Stimulated activated memory B cell treated with anti-CD40 and anti-IgM and Interleukin-4, amounts not matched to agents 10 μg/mL and 1 μg/mL and 100 μg/mL, for 72 hours (primary cell): ENCODE results near the gene REG3A.

ENCODE experiments used
- ATAC-seq: fragments of 150-1000 bp; cut with Tn5 transposase; 2 replicates; pipeline ENCODE4 v1.10.0; 2021
- H3K27ac Mint-ChIP-seq: one replicate; pipeline ENCODE4 v1.8.0; 2022; ENCODE audit warnings: mild to moderate bottlenecking, mixed read lengths
- H3K27me3 Mint-ChIP-seq: one replicate; pipeline ENCODE4 v1.8.0; 2022; ENCODE audit warnings: mixed read lengths
- H3K36me3 Mint-ChIP-seq: one replicate; pipeline ENCODE4 v1.8.0; 2022; ENCODE audit warnings: mixed read lengths
- H3K4me1 Mint-ChIP-seq: one replicate; pipeline ENCODE4 v1.8.0; 2022; ENCODE audit warnings: mixed read lengths
- H3K4me3 Mint-ChIP-seq: one replicate; pipeline ENCODE4 v1.8.0; 2022; ENCODE audit warnings: mild to moderate bottlenecking, moderate library complexity, mixed read lengths
- H3K9me3 Mint-ChIP-seq: one replicate; pipeline ENCODE4 v1.8.0; 2022; ENCODE audit warnings: mixed read lengths

The REG3A gene

GRCh38 chr2:79131687-79132086 is 27.9 kb downstream of the REG3A start:
- ATAC-seq, result no peak
- Mint-ChIP-seq H3K4me3 (no peak overlapping the region), H3K9me3 (peaks cover 3% of the 10 kb centered on the region), H3K27ac (no peak overlapping the region), H3K36me3 (no peaks in the 10 kb centered on the region), H3K4me1 (no peaks in the 10 kb centered on the region), H3K27me3 (no peaks in the 10 kb centered on the region)

DNA sequence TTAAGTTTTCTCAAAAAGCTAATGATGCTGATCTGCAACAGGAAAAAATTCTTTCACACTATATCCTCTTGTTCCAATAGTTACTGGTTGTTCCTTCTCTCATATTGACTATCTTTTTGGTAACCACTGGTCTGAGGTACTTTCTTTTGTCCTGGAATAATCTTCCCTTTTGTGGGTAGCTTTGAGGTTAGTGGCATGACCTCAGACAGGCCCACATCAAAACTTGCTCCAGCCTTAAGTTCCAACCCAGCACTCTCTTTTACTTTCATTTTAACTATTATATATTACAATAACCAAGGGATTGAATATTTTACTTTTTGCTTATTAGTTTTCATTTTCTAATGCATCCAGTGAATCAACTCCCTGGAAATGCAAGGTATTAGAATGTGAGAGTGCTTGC is 29.7 kb downstream of the REG3A start:
- Mint-ChIP-seq H3K27ac (no peak overlapping the region), H3K36me3 (no peaks in the 10 kb centered on the region), H3K27me3 (no peaks in the 10 kb centered on the region), H3K9me3 (peaks cover 3% of the 10 kb centered on the region), H3K4me3 (no peak overlapping the region), H3K4me1 (no peaks in the 10 kb centered on the region)
- ATAC-seq, result no peak

GRCh38 chr2:79129260-79129659 is 30.3 kb downstream of the REG3A start:
- peaks cover 3% of the 10 kb centered on the region for H3K9me3 Mint-ChIP-seq
- no peaks in the 10 kb centered on the region for H3K4me1 Mint-ChIP-seq

GRCh38 chr2:79128406-79128805 is 31.1 kb downstream of the REG3A start:
- H3K27ac Mint-ChIP-seq, result no peak overlapping the region
- H3K36me3 Mint-ChIP-seq, result no peaks in the 10 kb centered on the region
- no peak for ATAC-seq
- no peaks in the 10 kb centered on the region for H3K27me3 Mint-ChIP-seq
- H3K4me3 Mint-ChIP-seq, result no peak overlapping the region
- no peaks in the 10 kb centered on the region for H3K4me1 Mint-ChIP-seq
- H3K9me3 Mint-ChIP-seq, result peaks cover 3% of the 10 kb centered on the region

More at GRCh38 chr2:79129260-79129659, 30.3 kb downstream of the REG3A start:
- no peak for ATAC-seq
- Mint-ChIP-seq H3K27ac (no peak overlapping the region), H3K27me3 (no peaks in the 10 kb centered on the region), H3K36me3 (no peaks in the 10 kb centered on the region), H3K4me3 (no peak overlapping the region)

- Mint-ChIP-seq H3K9me3 (peaks cover 3% of the 10 kb centered on the region), H3K27ac (no peak overlapping the region), H3K4me3 (no peak overlapping the region), H3K27me3 (no peaks in the 10 kb centered on the region), H3K36me3 (no peaks in the 10 kb centered on the region), H3K4me1 (no peaks in the 10 kb centered on the region)
- no peak for ATAC-seq
These were observed 33.9 kb downstream of the REG3A start for GRCh38 chr2:79125721-79125985.

DNA sequence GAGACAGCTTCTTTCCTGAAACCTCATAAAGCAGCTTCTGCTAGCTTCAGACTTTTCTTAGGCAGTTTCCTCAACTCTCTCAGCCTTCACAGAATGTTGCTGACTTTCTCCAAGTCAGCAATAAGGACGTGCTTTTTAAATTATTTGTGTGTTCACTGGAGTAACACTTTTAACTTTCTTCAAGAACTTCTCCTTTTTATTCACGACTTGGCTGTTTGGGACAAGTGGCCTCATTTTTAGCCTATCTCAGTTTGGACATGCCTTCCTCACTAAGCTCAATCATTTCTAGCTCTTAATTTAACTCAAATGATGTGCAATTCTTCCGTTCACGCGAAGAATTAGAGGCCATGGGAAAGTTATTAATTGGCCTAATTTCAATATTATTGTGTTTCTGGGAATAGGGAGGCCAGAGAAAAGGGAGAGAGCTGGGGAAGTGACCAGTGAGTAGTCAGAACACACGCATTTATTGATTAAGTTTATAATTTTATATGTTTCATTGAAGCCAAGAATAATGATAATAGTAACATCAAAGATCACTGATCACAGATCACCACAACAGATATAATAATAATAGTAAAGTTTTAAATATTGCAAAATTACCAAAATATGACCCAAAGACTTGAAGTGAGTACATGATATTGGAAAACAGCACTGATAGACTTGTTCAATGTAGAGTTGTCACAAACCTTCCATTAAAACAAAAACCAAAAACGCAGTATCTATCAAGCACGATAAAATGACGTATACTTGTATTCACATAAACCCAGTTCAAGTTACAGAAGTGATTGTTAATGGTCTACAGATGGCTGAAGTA is 34.4 kb downstream of the REG3A start:
- H3K9me3 Mint-ChIP-seq, result peaks cover 3% of the 10 kb centered on the region
- no peak for ATAC-seq
- H3K4me1 Mint-ChIP-seq, result no peaks in the 10 kb centered on the region
- H3K27ac Mint-ChIP-seq, result no peak overlapping the region
- no peaks in the 10 kb centered on the region for H3K36me3 Mint-ChIP-seq
- no peaks in the 10 kb centered on the region for H3K27me3 Mint-ChIP-seq
- H3K4me3 Mint-ChIP-seq, result no peak overlapping the region

DNA sequence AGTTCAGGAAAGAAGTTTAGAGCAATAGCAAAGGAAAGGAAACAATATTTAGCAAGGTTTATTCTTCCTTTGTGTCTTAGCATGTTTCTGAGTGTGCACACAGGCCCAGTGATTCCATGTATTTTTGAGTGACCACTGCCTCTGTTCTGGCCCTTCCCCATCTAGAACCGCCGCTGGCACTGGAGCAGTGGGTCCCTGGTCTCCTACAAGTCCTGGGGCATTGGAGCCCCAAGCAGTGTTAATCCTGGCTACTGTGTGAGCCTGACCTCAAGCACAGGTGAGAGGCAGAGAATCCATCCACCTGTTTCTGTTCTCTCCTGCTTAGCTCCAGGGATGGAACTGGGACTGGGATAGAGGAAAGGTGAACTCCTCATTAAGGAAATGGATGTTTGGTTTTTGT is 36.9 kb downstream of the REG3A start:
- Mint-ChIP-seq H3K4me3 (no peak overlapping the region), H3K9me3 (no peaks in the 10 kb centered on the region), H3K4me1 (no peaks in the 10 kb centered on the region), H3K27ac (no peak overlapping the region), H3K27me3 (no peaks in the 10 kb centered on the region), H3K36me3 (no peaks in the 10 kb centered on the region)
- no peak for ATAC-seq

GRCh38 chr2:79120194-79120713 is 39.3 kb downstream of the REG3A start, which contains the start of gene REG1A:
REG1A (plus strand) TSS chr2:79120488; CDS start chr2:79120862, 374 bp downstream.
- no peaks in the 10 kb centered on the region for H3K36me3 Mint-ChIP-seq
- H3K4me1 Mint-ChIP-seq, result no peaks in the 10 kb centered on the region
- H3K4me3 Mint-ChIP-seq, result no peak within 1 kb of the TSS
- H3K27me3 Mint-ChIP-seq, result no peaks in the 10 kb centered on the region
- ATAC-seq, result no peak
- no peak within 1 kb of the TSS for H3K27ac Mint-ChIP-seq
- H3K9me3 Mint-ChIP-seq, result no peaks in the 10 kb centered on the region

- ATAC-seq, result no peak
- Mint-ChIP-seq H3K27me3 (no peaks in the 10 kb centered on the region), H3K4me1 (no peaks in the 10 kb centered on the region), H3K36me3 (no peaks in the 10 kb centered on the region), H3K27ac (no peak overlapping the region), H3K9me3 (peaks cover 4% of the 10 kb centered on the region), H3K4me3 (no peak overlapping the region)
These were observed 42.3 kb downstream of the REG3A start for GRCh38 chr2:79116997-79117928.

DNA sequence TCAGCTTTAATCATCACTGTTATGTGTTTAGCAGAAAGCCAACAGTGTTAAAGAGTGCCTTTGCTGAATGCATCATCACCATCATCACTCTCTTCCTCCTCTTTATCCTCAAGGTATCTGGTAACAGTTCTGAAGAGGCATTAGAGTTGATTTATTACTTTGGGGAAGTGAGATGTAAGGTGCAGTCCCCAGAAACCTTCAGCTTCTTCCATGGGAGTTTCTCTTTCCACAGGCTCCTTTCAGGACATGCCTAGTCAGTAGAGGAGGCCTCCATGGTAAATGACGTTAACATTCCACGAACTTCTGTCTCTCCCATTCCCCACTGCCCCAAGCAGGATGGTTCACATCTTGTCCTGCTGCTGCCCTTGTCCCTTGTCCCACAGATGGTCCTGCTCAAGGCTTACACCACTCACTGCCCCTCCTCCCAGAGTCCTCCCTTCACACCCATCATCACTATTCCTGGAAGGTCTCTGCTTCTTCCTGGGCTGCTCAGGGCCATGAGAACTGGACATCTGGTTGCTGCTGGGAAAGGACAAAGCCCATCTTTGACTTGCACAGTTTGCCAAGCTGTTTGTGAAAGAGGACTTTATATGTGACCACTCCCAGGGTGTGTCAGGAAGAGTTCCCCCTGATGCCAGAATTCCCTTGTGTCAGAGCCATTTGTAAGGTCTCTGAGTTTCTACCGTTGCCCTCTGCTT is 44.6 kb downstream of the REG3A start:
- Mint-ChIP-seq H3K9me3 (peaks cover 4% of the 10 kb centered on the region), H3K27ac (no peak overlapping the region), H3K4me1 (no peaks in the 10 kb centered on the region), H3K4me3 (no peak overlapping the region), H3K36me3 (no peaks in the 10 kb centered on the region), H3K27me3 (no peaks in the 10 kb centered on the region)
- no peak for ATAC-seq

- no peaks in the 10 kb centered on the region for H3K4me1 Mint-ChIP-seq
- no peak overlapping the region for H3K4me3 Mint-ChIP-seq
- H3K36me3 Mint-ChIP-seq, result no peaks in the 10 kb centered on the region
- H3K27me3 Mint-ChIP-seq, result no peaks in the 10 kb centered on the region
- ATAC-seq, result no peak
- H3K27ac Mint-ChIP-seq, result no peak overlapping the region
- H3K9me3 Mint-ChIP-seq, result peaks cover 4% of the 10 kb centered on the region
These were observed 47.3 kb downstream of the REG3A start for GRCh38 chr2:79112269-79112668.
